Small intestine (tissue), 7 donors: Measurements from ENCODE around the gene CASD1. TPM values are rescaled to one million over a fixed set of nuclear protein-coding genes. Genes with fewer than 3 reads are reported as not detected.
A peak's percentile ranks its signal among the peaks of the same experiment; 100 is the strongest.

Experiments
- DNase-seq, 2 donors: peaks; one replicate each; pipeline versions ENCODE4 v3.0.0 to v3.0.0-alpha.2; 2013
- FAIRE-seq: peaks from 2 replicates; lab custom pipeline; 2012; peaks lifted over from hg19 to GRCh38; lab: Jason Lieb, UNC
- H3K27ac ChIP-seq, 3 donors: one replicate each; pipeline ENCODE4 v1.5.1; 2013; ENCODE audit warnings: low read length in 2 of 3, mild to moderate bottlenecking in 2 of 3, control low read depth in 1 of 3, inconsistent platforms in 1 of 3, low read depth in 1 of 3, moderate library complexity in 1 of 3
- H3K27me3 ChIP-seq, 3 donors: one replicate each; pipeline ENCODE4 v1.6.1; 2013; ENCODE audit warnings: low read length in 3 of 3, inconsistent platforms in 1 of 3; ENCODE audit not compliant: control insufficient read depth in 3 of 3, insufficient read depth in 3 of 3
- H3K36me3 ChIP-seq, 3 donors: one replicate each; pipeline ENCODE4 v1.6.1; 2013; ENCODE audit warnings: low read length in 3 of 3, inconsistent platforms in 1 of 3, low read depth in 1 of 3, mild to moderate bottlenecking in 1 of 3, moderate library complexity in 1 of 3; ENCODE audit not compliant: control insufficient read depth in 3 of 3, insufficient read depth in 2 of 3
- H3K4me1 ChIP-seq, 3 donors: one replicate each; pipeline ENCODE4 v1.6.1; 2013; ENCODE audit warnings: low read length in 2 of 3, inconsistent platforms in 1 of 3, low read depth in 1 of 3, mild to moderate bottlenecking in 1 of 3, moderate library complexity in 1 of 3; ENCODE audit not compliant: control insufficient read depth in 3 of 3, insufficient read depth in 2 of 3
- H3K4me3 ChIP-seq, 3 donors: one replicate each; pipeline ENCODE4 v1.5.1; 2013; ENCODE audit warnings: low read length in 3 of 3, control low read depth in 1 of 3, inconsistent platforms in 1 of 3, low read depth in 1 of 3, mild to moderate bottlenecking in 1 of 3, moderate library complexity in 1 of 3
- H3K9me3 ChIP-seq, 2 donors: one replicate each; pipeline ENCODE4 v1.6.1; 2013; ENCODE audit warnings: low read depth in 1 of 2, low read length in 1 of 2; ENCODE audit not compliant: control insufficient read depth in 2 of 2, insufficient read depth in 1 of 2
- WGBS, 3 donors: extraction: QIAGEN DNeasy Blood & Tissue Kit; methylation state at CpG; one replicate each; pipeline ENCODE4 v1.1.7; 2013; 5-methylcytosine and 5-hydroxymethylcytosine counted together
- polyA plus RNA-seq, 4 donors: library from polyadenylated mRNA; stranded (reverse) in 3 of 4; unstranded in 1 of 4; fragments of 200-250 nt in 3 of 4; fragments of 120-200 nt in 1 of 4; gene quantifications; one replicate each; pipeline versions ENCODE4 v1.2.1 to v1.2.3, GENCODE V29; 2013
- donor health status: healthy with polysubstance abuse.
- donor health status: control.
- donor health status: control.
- donor health status: Bipolar disorder and iron deficiency.
- donor health status: healthy.

Gene CASD1
- polyA plus RNA-seq, 4 donors, result 2.2 to 21.1 (median 5.8) TPM

- Histone ChIP-seq H3K4me3 (peak overlapping the region; percentile 83 to 98 (median 88)), H3K27ac (peak overlapping the region; percentile 88 to 96 (median 94)), H3K4me1 (peaks cover 2 to 22% (median 6%) of the 10 kb centered on the region in 3 donors), H3K27me3 (no peaks in the 10 kb centered on the region), H3K9me3 (no peaks in the 10 kb centered on the region), H3K36me3 (no peaks in the 10 kb centered on the region)
- FAIRE-seq (no peak), DNase-seq (peak; percentile 54 to 94)
- 0% methylated on average over 48 to 75 of the region's 75 CpGs for WGBS, 3 donors
Measured at GRCh38 chr7:94509887-94510581, 425 bp downstream of the CASD1 start.

- DNase-seq (peak in 1 of 2 donors; percentile 19), FAIRE-seq (no peak)
- peak overlapping the region; percentile 88 to 96 (median 94) for H3K27ac ChIP-seq
- WGBS, 3 donors, result 7 to 15% (median 10%) methylated on average over 16 of the region's 16 CpGs
- peak overlapping the region; percentile 83 to 98 (median 88) for H3K4me3 ChIP-seq
- peaks cover 2 to 28% (median 6%) of the 10 kb centered on the region in 3 donors for H3K4me1 ChIP-seq
- no peaks in the 10 kb centered on the region for H3K27me3 ChIP-seq
- H3K36me3 ChIP-seq, result no peaks in the 10 kb centered on the region
- H3K9me3 ChIP-seq, result no peaks in the 10 kb centered on the region
Measured at GRCh38 chr7:94510582-94511496, 1.2 kb downstream of the CASD1 start.

- no peaks in the 10 kb centered on the region for H3K9me3 ChIP-seq
- DNase-seq, result no peak
- peaks cover 2 to 28% (median 6%) of the 10 kb centered on the region in 3 donors for H3K4me1 ChIP-seq
- no peaks in the 10 kb centered on the region for H3K36me3 ChIP-seq
- no peak overlapping the region for H3K4me3 ChIP-seq
- H3K27me3 ChIP-seq, result no peaks in the 10 kb centered on the region
- H3K27ac ChIP-seq, result no peak overlapping the region
- no peak for FAIRE-seq
Measured at GRCh38 chr7:94511718-94512117, 2.1 kb downstream of the CASD1 start.

GRCh38 chr7:94512735-94513564 lies 3.3 kb downstream of the CASD1 start:
- Histone ChIP-seq H3K4me1 (peaks cover 2 to 28% (median 6%) of the 10 kb centered on the region in 3 donors), H3K9me3 (no peaks in the 10 kb centered on the region), H3K4me3 (no peak overlapping the region), H3K36me3 (no peaks in the 10 kb centered on the region), H3K27me3 (no peaks in the 10 kb centered on the region), H3K27ac (no peak overlapping the region)
- no peak for FAIRE-seq
- DNase-seq, result no peak
- WGBS, 3 donors, result 55 to 68% (median 61%) methylated on average over 11 of the region's 11 CpGs

GRCh38 chr7:94513565-94513860 lies 3.9 kb downstream of the CASD1 start:
- Histone ChIP-seq H3K36me3 (no peaks in the 10 kb centered on the region), H3K27me3 (no peaks in the 10 kb centered on the region), H3K27ac (no peak overlapping the region), H3K4me3 (no peak overlapping the region), H3K9me3 (no peaks in the 10 kb centered on the region), H3K4me1 (peaks cover 2 to 28% (median 6%) of the 10 kb centered on the region in 3 donors)
- no peak for FAIRE-seq
- no peak for DNase-seq

DNA sequence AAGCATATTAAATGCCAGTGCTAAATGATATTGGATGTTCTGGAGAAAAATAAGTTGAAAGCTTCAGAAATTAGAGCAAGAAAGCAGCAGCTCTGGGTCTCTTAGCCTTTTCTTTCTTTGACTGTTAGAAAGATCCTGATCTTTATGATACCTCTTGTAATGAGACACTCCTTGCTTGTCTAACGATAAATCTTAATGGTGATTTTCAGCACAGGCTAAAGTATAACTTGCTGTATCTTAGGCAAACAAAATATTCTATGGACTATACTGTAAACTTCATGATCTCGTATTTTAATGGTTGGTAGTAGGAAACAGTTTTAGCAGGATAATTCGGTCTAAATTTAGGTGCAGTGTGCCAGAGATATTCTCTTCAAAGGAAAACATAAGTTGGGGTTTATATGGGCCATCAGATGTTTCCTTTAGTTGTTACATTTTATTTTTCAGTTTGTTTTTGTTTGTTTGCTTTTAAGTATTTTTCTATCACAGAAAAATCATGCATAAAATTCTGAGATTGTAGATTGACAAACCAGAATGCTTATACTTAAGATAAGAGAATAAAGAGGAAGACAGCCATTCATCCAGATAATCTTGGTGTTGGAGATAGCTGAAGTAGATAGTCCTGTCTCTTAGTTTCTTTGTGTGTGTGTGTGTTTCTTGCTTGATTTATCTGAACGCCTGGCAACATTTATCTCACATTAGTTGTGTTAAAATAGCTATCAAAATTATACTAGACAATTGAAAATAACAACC lies 4.7 kb downstream of the CASD1 start:
- no peak overlapping the region for H3K4me3 ChIP-seq
- H3K4me1 ChIP-seq, result peaks cover 2 to 28% (median 6%) of the 10 kb centered on the region in 3 donors
- no peaks in the 10 kb centered on the region for H3K9me3 ChIP-seq
- FAIRE-seq (no peak), DNase-seq (peak; percentile 13 to 32)
- no peaks in the 10 kb centered on the region for H3K27me3 ChIP-seq
- no peaks in the 10 kb centered on the region for H3K36me3 ChIP-seq
- 16 to 52% (median 36%) methylated on average over 4 of the region's 4 CpGs for WGBS, 3 donors
- no peak overlapping the region for H3K27ac ChIP-seq

- H3K27ac ChIP-seq, result no peak overlapping the region
- H3K9me3 ChIP-seq, result no peaks in the 10 kb centered on the region
- peak; percentile 77 for FAIRE-seq
- peaks cover 2 to 28% (median 6%) of the 10 kb centered on the region in 3 donors for H3K4me1 ChIP-seq
- H3K4me3 ChIP-seq, result no peak overlapping the region
- no peaks in the 10 kb centered on the region for H3K36me3 ChIP-seq
- DNase-seq, result no peak
- H3K27me3 ChIP-seq, result no peaks in the 10 kb centered on the region
Measured at GRCh38 chr7:94514917-94515316, 5.3 kb downstream of the CASD1 start.
